ENCODE measurements around the gene BTBD18. TPM values are rescaled to one million over a fixed set of nuclear protein-coding genes. Genes with fewer than 3 reads are reported as not detected.
"Not testable (repeated sequence)": the region's sequence is repeated elsewhere in the genome, so short reads cannot be mapped to it uniquely, and the experiment has no call there.

The BTBD18 gene
- total RNA-seq, 4 donors from 2014 or later = not detected

DNA sequence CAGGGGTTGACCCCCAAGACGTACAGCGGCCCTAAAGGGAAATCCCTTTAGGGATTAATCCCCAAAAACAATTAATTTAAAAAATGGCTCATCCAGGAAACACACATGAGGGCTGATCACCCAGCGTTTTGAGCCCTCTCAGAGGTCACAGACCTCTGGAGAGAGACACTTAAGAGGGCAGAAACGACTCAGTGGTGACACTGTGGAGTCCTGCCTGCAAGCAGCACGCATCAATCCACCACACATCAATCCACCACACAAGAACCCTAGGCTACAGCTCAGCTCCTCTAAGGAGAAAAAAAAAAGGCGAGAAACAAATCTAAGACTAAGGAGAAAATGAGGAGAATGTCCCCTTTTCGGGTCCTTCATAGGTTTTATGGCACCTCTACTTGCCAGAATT is 22.8 kb downstream of the BTBD18 start:
- Histone ChIP-seq H3K4me3 (no peak overlapping the region), H3K4me1 (peaks cover 0 to 4% (median 0%) of the 10 kb centered on the region in 4 donors), H3K27me3 (no peaks in the 10 kb centered on the region), H3K9me3 (no peaks in the 10 kb centered on the region), H3K27ac (no peak overlapping the region), H3K36me3 (no peaks in the 10 kb centered on the region)
- intact Hi-C loops (cut with DNase I; ENCODE audit: low total_unique reads) (no loop called here), in situ Hi-C loops (cut with MboI; ENCODE audit: low pct_ligation_motif_present in 1 of 4, low pct_unique_long_range_greater_than_20kb in 1 of 4, low sequenced_read_pairs in 3 of 4) (no loop called here)
- no peak for TF ChIP-seq POLR2AphosphoS5 (IDR thresholded peaks at IDR 0.05)
- TF ChIP-seq, protein P1, sequence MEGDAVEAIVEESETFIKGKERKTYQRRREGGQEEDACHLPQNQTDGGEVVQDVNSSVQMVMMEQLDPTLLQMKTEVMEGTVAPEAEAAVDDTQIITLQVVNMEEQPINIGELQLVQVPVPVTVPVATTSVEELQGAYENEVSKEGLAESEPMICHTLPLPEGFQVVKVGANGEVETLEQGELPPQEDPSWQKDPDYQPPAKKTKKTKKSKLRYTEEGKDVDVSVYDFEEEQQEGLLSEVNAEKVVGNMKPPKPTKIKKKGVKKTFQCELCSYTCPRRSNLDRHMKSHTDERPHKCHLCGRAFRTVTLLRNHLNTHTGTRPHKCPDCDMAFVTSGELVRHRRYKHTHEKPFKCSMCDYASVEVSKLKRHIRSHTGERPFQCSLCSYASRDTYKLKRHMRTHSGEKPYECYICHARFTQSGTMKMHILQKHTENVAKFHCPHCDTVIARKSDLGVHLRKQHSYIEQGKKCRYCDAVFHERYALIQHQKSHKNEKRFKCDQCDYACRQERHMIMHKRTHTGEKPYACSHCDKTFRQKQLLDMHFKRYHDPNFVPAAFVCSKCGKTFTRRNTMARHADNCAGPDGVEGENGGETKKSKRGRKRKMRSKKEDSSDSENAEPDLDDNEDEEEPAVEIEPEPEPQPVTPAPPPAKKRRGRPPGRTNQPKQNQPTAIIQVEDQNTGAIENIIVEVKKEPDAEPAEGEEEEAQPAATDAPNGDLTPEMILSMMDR (IDR thresholded peaks at IDR 0.05) = no peak
- no peak for TF ChIP-seq EP300 (IDR thresholded peaks at IDR 0.05; ENCODE audit: low read depth)
- TF ChIP-seq POLR2A (IDR thresholded peaks at IDR 0.05) = no peak
- 69 to 73% methylated on average over 4 to 7 of the region's 7 CpGs for WGBS, 2 donors (ENCODE audit: low coverage in 1 of 2)
- DNase-seq = no peak

DNA sequence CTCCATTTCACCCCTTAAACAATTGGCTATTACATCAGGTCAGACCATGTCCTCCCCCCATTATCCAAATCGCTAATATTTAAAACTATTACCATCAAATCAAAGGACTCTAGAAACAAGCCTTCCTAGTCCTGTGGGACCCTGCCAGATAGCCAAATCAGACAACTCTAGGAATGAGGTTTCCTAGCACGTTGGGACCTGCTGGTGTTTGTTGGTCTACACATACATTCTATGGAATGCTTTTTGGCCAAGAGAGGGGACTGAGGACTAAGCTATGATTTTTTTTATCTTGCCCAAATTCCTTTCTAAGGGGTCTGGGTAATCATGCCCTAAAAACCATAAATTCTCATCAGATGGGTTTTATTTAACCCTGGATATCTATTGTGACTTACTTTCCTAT is 24.4 kb downstream of the BTBD18 start:
- TF ChIP-seq POLR2AphosphoS5 (IDR thresholded peaks at IDR 0.05) (no peak), POLR2A (IDR thresholded peaks at IDR 0.05) (no peak), EP300 (IDR thresholded peaks at IDR 0.05; ENCODE audit: low read depth) (no peak)
- TF ChIP-seq, protein P1 (IDR thresholded peaks at IDR 0.05) = no peak
- WGBS, 2 donors (ENCODE audit: low coverage in 1 of 2) = 58 to 66% methylated on average over 2 of the region's 2 CpGs
- no peaks in the 10 kb centered on the region for H3K27me3 ChIP-seq
- no peak overlapping the region for H3K27ac ChIP-seq
- in situ Hi-C loops (cut with MboI; ENCODE audit: low pct_ligation_motif_present in 1 of 4, low pct_unique_long_range_greater_than_20kb in 1 of 4, low sequenced_read_pairs in 3 of 4) (no loop called here), intact Hi-C loops (cut with DNase I; ENCODE audit: low total_unique reads) (no loop called here)
- H3K36me3 ChIP-seq = no peaks in the 10 kb centered on the region
- H3K4me1 ChIP-seq = peaks cover 0 to 4% (median 0%) of the 10 kb centered on the region in 4 donors
- H3K9me3 ChIP-seq = no peaks in the 10 kb centered on the region
- no peak overlapping the region for H3K4me3 ChIP-seq
- DNase-seq = no peak

DNA sequence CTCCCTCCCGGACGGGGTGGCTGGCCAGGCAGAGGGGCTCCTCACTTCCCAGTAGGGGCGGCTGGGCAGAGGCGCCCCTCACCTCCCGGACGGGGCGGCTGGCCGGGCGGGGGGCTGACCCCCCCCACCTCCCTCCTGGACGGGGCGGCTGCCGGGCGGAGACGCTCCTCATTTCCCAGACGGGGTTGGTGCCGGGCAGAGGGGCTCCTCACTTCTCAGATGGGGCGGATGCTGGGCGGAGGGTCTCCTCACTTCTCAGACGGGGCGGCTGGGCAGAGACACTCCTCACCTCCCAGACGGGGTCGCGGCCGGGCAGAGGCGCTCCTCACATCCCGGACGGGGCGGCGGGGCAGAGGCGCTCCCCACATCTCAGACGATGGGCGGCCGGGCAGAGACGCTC is 34.9 kb downstream of the BTBD18 start:
- in situ Hi-C loops (cut with MboI; ENCODE audit: low pct_ligation_motif_present in 1 of 4, low pct_unique_long_range_greater_than_20kb in 1 of 4, low sequenced_read_pairs in 3 of 4); H3K36me3 ChIP-seq; H3K27ac ChIP-seq; H3K27me3 ChIP-seq; intact Hi-C loops (cut with DNase I; ENCODE audit: low total_unique reads); H3K4me3 ChIP-seq; DNase-seq; H3K9me3 ChIP-seq: not testable (repeated sequence)
- H3K4me1 ChIP-seq = peaks cover 17 to 22% (median 19%) of the 10 kb centered on the region in 4 donors
- WGBS, 2 donors (ENCODE audit: low coverage in 1 of 2) = 100% methylated on average over 2 of the region's 34 CpGs; no CpG with 5 or more reads in 1 of the 2 donors

DNA sequence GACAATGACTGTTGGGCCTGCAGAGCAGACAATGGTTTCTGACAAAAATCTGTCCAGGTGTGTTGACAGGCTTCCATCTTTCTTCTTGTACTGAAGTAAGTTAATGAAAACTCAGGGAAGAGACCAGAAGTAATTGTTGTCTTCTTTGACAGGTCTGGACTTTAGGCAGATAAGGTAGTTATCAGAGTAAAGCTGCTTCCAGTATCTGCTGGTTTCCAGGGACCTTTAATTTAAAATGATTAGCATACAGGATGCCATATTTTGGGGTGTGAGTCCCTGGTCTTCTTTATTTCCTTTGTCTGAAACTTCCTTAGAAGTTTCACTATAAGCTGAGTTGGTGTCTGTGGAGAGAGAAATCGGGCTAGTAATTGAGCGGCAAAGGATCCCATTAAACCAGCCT is 37.8 kb downstream of the BTBD18 start:
- intact Hi-C loops (cut with DNase I; ENCODE audit: low total_unique reads) = no loop called here
- TF ChIP-seq, protein P1 (IDR thresholded peaks at IDR 0.05) = no peak
- no peak for TF ChIP-seq POLR2A (IDR thresholded peaks at IDR 0.05)
- no peak for TF ChIP-seq EP300 (IDR thresholded peaks at IDR 0.05; ENCODE audit: low read depth)
- no peak for TF ChIP-seq POLR2AphosphoS5 (IDR thresholded peaks at IDR 0.05)
- Histone ChIP-seq H3K4me3 (peak overlapping the region in 2 of 4 donors; percentile 85 to 97), H3K27me3 (no peaks in the 10 kb centered on the region), H3K9me3 (no peaks in the 10 kb centered on the region), H3K36me3 (no peaks in the 10 kb centered on the region), H3K4me1 (peaks cover 22 to 39% (median 29%) of the 10 kb centered on the region in 4 donors), H3K27ac (peak overlapping the region in 1 of 4 donors; percentile 86)
- 94% methylated on average over 2 of the region's 2 CpGs; no CpG with 5 or more reads in 1 of the 2 donors for WGBS, 2 donors (ENCODE audit: low coverage in 1 of 2)
- no peak for DNase-seq
- in situ Hi-C loops (cut with MboI; ENCODE audit: low pct_ligation_motif_present in 1 of 4, low pct_unique_long_range_greater_than_20kb in 1 of 4, low sequenced_read_pairs in 3 of 4) = no loop called here

All from transverse colon (tissue), 4 donors.